ENCODE results near the gene GNG4.

DNA sequence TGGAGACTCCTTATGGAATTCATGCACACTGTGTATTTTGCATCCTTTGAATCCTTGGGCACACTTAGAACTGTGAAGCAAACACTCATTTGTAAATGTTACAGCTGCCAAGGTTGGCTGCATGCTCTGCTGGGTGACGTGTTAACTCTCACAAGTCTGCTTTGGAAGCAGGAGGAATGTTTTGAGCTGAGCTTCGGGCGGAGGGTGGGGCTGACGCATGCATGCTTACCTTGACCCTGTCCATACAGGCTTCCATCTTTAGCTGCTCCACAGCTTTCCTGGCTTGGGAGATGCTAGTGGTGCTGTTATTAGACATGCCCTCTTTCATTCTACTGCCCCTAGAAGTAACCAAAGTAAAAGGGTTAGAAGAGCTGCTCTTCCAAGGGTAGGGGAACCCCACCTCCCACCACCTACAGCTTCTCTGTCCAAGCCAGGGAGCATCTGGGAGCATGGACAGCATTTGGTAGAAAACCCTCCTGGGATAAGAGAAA is 66.0 kb downstream of the GNG4 start:
- TF ChIP-seq, protein P1, sequence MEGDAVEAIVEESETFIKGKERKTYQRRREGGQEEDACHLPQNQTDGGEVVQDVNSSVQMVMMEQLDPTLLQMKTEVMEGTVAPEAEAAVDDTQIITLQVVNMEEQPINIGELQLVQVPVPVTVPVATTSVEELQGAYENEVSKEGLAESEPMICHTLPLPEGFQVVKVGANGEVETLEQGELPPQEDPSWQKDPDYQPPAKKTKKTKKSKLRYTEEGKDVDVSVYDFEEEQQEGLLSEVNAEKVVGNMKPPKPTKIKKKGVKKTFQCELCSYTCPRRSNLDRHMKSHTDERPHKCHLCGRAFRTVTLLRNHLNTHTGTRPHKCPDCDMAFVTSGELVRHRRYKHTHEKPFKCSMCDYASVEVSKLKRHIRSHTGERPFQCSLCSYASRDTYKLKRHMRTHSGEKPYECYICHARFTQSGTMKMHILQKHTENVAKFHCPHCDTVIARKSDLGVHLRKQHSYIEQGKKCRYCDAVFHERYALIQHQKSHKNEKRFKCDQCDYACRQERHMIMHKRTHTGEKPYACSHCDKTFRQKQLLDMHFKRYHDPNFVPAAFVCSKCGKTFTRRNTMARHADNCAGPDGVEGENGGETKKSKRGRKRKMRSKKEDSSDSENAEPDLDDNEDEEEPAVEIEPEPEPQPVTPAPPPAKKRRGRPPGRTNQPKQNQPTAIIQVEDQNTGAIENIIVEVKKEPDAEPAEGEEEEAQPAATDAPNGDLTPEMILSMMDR (IDR thresholded peaks at IDR 0.05), result no peak
- TF ChIP-seq POLR2AphosphoS5 (IDR thresholded peaks at IDR 0.05), result no peak
- no peak for TF ChIP-seq POLR2A (IDR thresholded peaks at IDR 0.05)
- no peak for TF ChIP-seq EP300 (IDR thresholded peaks at IDR 0.05)

All from sigmoid colon (tissue), 4 donors.